Peyer's patch (tissue), 4 donors: ENCODE data around the gene EPS15.

Source experiments
- CTCF ChIP-seq, 6 experiments: fragments of 450-650 bp in 4 of 6; fragments of 200-600 bp in 2 of 6; sonication (generic) in 1 of 6; IDR thresholded peaks; one replicate each; pipeline ENCODE4 v1.5.1; 2017 to 2019; ENCODE audit warnings: antibody characterized with exemption in 6 of 6, mild to moderate bottlenecking in 3 of 6, moderate library complexity in 1 of 6
- POLR2A ChIP-seq, 2 donors: fragments of 450-650 bp; IDR thresholded peaks; one replicate each; pipeline ENCODE4 v1.5.1; 2017; ENCODE audit warnings: antibody characterized with exemption in 2 of 2, mild to moderate bottlenecking in 2 of 2, moderate library complexity in 2 of 2

- TF ChIP-seq POLR2A (IDR thresholded peaks at IDR 0.05) (no peak), CTCF (IDR thresholded peaks at IDR 0.05) (no peak)
Measured at GRCh38 chr1:51557168-51557567, 38.1 kb upstream of the EPS15 start.
